CD4-positive, alpha-beta T cell treated with Interferon gamma for 1 hour (primary cell): ENCODE data around the gene DNAAF5.

Source experiments
- DNase-seq: peaks from one replicate; pipeline ENCODE4 v3.0.0-alpha.2; 2020

The DNAAF5 gene

GRCh38 chr7:726084-726853, at the start of gene DNAAF5:
Gene DNAAF5 (plus strand): TSS chr7:726699. CDS start chr7:726721, 22 bp downstream.
- peak; percentile 82 for DNase-seq

GRCh38 chr7:676972-677385, 49.5 kb upstream of the DNAAF5 start:
- DNase-seq = no peak

- DNase-seq = no peak
Observed at GRCh38 chr7:680411-681127, 45.9 kb upstream of the DNAAF5 start.

- DNase-seq = no peak
Observed at GRCh38 chr7:681551-682307, 44.8 kb upstream of the DNAAF5 start.

GRCh38 chr7:682810-683209, 43.7 kb upstream of the DNAAF5 start:
- no peak for DNase-seq

GRCh38 chr7:683526-684205, 42.8 kb upstream of the DNAAF5 start:
- DNase-seq = no peak

GRCh38 chr7:684416-684815, 42.1 kb upstream of the DNAAF5 start:
- no peak for DNase-seq

- no peak for DNase-seq
Observed at GRCh38 chr7:685540-685939, 41.0 kb upstream of the DNAAF5 start.

- DNase-seq = no peak
Observed at GRCh38 chr7:690478-691360, 35.8 kb upstream of the DNAAF5 start.

- no peak for DNase-seq
Observed at GRCh38 chr7:691361-692045, 35.0 kb upstream of the DNAAF5 start.

- DNase-seq = no peak
Observed at GRCh38 chr7:693280-693679, 33.2 kb upstream of the DNAAF5 start.

GRCh38 chr7:696426-696811, 30.1 kb upstream of the DNAAF5 start:
- no peak for DNase-seq

GRCh38 chr7:696812-697551, 29.5 kb upstream of the DNAAF5 start:
- DNase-seq = no peak

- DNase-seq = no peak
Observed at GRCh38 chr7:698515-699475, 27.7 kb upstream of the DNAAF5 start.

GRCh38 chr7:699476-700170, 26.9 kb upstream of the DNAAF5 start:
- no peak for DNase-seq

GRCh38 chr7:701086-701671, 25.3 kb upstream of the DNAAF5 start:
- DNase-seq = no peak

- DNase-seq = no peak
Observed at GRCh38 chr7:703049-703448, 23.4 kb upstream of the DNAAF5 start.

- DNase-seq = no peak
Observed at GRCh38 chr7:706721-707120, 19.8 kb upstream of the DNAAF5 start.
